Peyer's patch (tissue), 4 donors: ENCODE measurements around the gene MATR3. TPM values are rescaled to one million over a fixed set of nuclear protein-coding genes. Genes with fewer than 3 reads are reported as not detected.
"Not testable (repeated sequence)": the region's sequence is repeated elsewhere in the genome, so short reads cannot be mapped to it uniquely, and the experiment has no call there.

ENCODE experiments used
- DNase-seq, 3 donors: peaks; one replicate each; pipeline ENCODE4 v3.0.0-alpha.2; 2017 to 2019
- H3K27ac ChIP-seq, 4 donors: fragments of 200-600 bp; sonication (generic); one replicate each; pipeline ENCODE4 v1.5.1; 2016 to 2019
- H3K27me3 ChIP-seq, 2 donors: fragments of 200-600 bp; sonication (generic); one replicate each; pipeline ENCODE4 v1.5.1; 2019
- H3K36me3 ChIP-seq, 3 donors: fragments of 200-600 bp; sonication (generic); one replicate each; pipeline ENCODE4 v1.5.1; 2016 to 2019
- H3K4me1 ChIP-seq, 4 donors: fragments of 200-600 bp; sonication (generic); one replicate each; pipeline ENCODE4 v1.5.1; 2016 to 2019
- H3K4me3 ChIP-seq, 4 donors: fragments of 200-600 bp; sonication (generic); 1 replicate in 3 of 4; 2 replicates in 1 of 4; pipeline ENCODE4 v1.5.1; 2016 to 2019; ENCODE audit warnings: mild to moderate bottlenecking in 1 of 4
- H3K9me3 ChIP-seq, 4 donors: fragments of 200-600 bp; sonication (generic); one replicate each; pipeline ENCODE4 v1.5.1; 2016 to 2019; ENCODE audit warnings: mild to moderate bottlenecking in 1 of 4
- POLR2A ChIP-seq, 2 donors: fragments of 450-650 bp; IDR thresholded peaks; one replicate each; pipeline ENCODE4 v1.5.1; 2017; ENCODE audit warnings: antibody characterized with exemption in 2 of 2, mild to moderate bottlenecking in 2 of 2, moderate library complexity in 2 of 2
- total RNA-seq, 4 donors: library from RNA; depleted of rRNA; stranded (reverse); fragments of >200 nt; gene quantifications; one replicate each; pipeline ENCODE4 v1.1.0, GENCODE V29; 2016
- TF ChIP-seq, protein P1 (sequence below), 6 experiments: fragments of 450-650 bp in 4 of 6; fragments of 200-600 bp in 2 of 6; sonication (generic) in 1 of 6; IDR thresholded peaks; one replicate each; pipeline ENCODE4 v1.5.1; 2017 to 2019; ENCODE audit warnings: antibody characterized with exemption in 6 of 6, mild to moderate bottlenecking in 3 of 6, moderate library complexity in 1 of 6

Gene MATR3
- total RNA-seq, 4 donors from 2014 or later = 110 to 217 (median 120) TPM

DNA sequence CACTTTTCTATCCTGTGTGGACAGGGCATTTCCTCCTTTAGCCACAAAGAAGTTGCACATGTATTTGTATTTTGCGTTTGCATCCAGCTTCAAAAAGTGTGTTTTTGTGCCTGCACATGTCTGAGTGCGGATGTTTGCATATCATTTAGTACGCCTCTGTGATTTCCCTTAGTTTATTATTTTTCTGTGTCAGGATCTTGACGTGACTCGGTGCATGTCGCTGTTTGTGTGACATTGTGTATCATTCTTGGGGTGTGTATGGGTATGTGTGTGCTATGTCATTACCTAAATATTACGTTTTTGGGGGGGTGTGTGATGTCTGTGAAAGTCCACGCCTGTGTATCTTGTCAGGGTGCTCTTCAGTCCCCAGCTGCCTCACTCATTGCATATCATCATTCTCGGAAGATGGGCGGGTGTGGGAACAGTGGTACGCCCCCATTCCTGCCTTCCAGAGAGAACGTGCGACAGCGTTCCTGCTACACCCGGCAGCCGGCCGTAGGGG, 47.7 kb downstream of the MATR3 start:
- no peak for TF ChIP-seq POLR2A (IDR thresholded peaks at IDR 0.05)
- TF ChIP-seq, protein P1, sequence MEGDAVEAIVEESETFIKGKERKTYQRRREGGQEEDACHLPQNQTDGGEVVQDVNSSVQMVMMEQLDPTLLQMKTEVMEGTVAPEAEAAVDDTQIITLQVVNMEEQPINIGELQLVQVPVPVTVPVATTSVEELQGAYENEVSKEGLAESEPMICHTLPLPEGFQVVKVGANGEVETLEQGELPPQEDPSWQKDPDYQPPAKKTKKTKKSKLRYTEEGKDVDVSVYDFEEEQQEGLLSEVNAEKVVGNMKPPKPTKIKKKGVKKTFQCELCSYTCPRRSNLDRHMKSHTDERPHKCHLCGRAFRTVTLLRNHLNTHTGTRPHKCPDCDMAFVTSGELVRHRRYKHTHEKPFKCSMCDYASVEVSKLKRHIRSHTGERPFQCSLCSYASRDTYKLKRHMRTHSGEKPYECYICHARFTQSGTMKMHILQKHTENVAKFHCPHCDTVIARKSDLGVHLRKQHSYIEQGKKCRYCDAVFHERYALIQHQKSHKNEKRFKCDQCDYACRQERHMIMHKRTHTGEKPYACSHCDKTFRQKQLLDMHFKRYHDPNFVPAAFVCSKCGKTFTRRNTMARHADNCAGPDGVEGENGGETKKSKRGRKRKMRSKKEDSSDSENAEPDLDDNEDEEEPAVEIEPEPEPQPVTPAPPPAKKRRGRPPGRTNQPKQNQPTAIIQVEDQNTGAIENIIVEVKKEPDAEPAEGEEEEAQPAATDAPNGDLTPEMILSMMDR (IDR thresholded peaks at IDR 0.05) = no peak
- no peaks in the 10 kb centered on the region for H3K9me3 ChIP-seq
- H3K36me3 ChIP-seq = no peaks in the 10 kb centered on the region
- no peak for DNase-seq
- H3K27ac ChIP-seq = peak overlapping the region in 3 of 4 donors; percentile 94 to 98 (median 96)
- peaks cover 0 to 27% (median 10%) of the 10 kb centered on the region in 4 donors for H3K4me1 ChIP-seq
- H3K4me3 ChIP-seq = peak overlapping the region; percentile 66 to 89 (median 82)
- no peaks in the 10 kb centered on the region for H3K27me3 ChIP-seq

DNA sequence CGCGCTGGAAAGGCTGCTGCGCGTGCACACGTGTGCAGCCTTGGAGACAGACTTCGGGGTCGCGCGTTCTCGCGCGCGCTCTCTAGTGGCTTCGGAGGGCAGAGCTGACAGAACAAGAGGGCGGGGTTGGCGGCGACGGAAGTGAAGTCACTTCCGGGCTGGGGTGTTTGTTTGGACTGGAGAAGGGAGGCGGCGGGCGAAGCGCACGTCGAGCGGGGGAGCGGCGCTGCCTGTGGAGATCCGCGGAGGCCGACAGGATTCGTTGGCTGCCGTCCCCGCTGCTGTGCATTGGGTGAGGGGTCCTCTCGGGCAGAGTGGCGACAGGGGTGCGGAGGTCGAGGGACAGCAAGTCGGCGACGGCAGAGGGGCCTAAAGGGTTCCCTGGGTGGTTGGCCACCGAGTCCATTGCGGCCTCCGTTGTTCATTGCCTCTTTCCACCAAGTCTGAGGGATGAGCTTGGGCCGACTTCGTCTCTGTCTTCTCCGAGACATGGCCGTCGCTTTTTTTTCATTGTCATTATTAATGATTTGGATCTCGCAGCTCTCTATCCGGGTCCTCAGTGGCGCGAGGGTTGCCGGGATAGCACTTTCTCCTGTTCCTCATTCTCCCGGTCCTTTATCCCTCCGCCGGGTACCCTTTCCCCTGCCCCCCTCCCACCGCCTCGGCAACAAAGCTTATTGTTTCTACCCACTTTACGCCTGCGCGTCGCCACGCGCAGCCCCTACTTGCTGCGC, 48.3 kb downstream of the MATR3 start, which contains the start of gene PAIP2:
Gene PAIP2 (plus strand): TSS at position 166 of the 734 bp plus-strand sequence. CDS start 21,931 bp downstream, outside the sequence.
- H3K27ac ChIP-seq = peak within 1 kb of the TSS; percentile 94 to 99 (median 97)
- TF ChIP-seq, protein P1 (IDR thresholded peaks at IDR 0.05) = peak; percentile 42 to 92 (median 83)
- TF ChIP-seq POLR2A (IDR thresholded peaks at IDR 0.05) = peak; percentile 86 to 93
- H3K9me3 ChIP-seq = no peaks in the 10 kb centered on the region
- H3K27me3 ChIP-seq = no peaks in the 10 kb centered on the region
- peak; percentile 97 to 99 (median 97) for DNase-seq
- H3K4me1 ChIP-seq = peaks cover 0 to 27% (median 10%) of the 10 kb centered on the region in 4 donors
- no peaks in the 10 kb centered on the region for H3K36me3 ChIP-seq
- H3K4me3 ChIP-seq = peak within 1 kb of the TSS; percentile 66 to 89 (median 82)

DNA sequence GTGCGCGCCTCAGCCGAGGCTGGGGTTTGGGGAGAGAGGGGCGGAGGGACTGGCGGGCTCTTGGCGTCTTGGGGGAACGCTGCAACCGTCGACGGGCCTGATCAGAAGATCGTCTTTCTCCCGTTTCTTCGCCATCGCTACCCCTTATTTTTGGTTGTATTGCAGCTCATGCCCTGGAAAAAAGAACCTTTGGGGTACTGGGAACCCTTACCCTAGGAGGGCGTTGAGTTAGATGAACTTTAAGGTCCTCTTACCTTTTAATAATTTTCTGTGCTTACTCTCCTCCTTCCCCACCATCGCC, 48.8 kb downstream of the MATR3 start:
- Histone ChIP-seq H3K4me1 (peaks cover 0 to 27% (median 10%) of the 10 kb centered on the region in 4 donors), H3K27me3 (no peaks in the 10 kb centered on the region)
- DNase-seq = no peak

DNA sequence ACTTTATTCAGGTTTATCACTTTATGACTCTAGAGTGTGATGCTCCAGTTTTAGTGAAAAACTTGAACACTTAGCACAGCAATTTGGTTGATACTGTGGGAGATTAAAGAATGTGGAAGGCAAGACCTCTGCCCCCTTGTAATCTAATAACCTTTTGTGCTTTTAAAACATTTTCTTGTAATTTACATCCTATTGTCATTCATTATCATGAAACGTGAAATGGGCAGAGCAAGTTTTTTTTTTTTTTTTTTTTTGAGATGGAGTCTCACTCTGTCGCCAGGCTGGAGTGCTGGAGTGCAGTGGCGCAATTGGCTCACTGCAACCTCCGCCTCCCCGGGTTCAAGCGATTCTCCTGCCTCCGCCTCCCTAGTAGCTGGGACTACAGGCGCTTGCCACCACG, 49.9 kb downstream of the MATR3 start:
- Histone ChIP-seq H3K4me1 (peaks cover 0 to 36% (median 10%) of the 10 kb centered on the region in 4 donors), H3K27ac (no peak overlapping the region), H3K4me3 (peak overlapping the region in 2 of 4 donors; percentile 79 to 89)

More for the DNA sequence above, 48.8 kb downstream of the MATR3 start:
- H3K27ac ChIP-seq = peak overlapping the region; percentile 94 to 99 (median 97)
- no peaks in the 10 kb centered on the region for H3K9me3 ChIP-seq
- no peaks in the 10 kb centered on the region for H3K36me3 ChIP-seq
- peak overlapping the region; percentile 66 to 89 (median 82) for H3K4me3 ChIP-seq
- TF ChIP-seq, protein P1 (IDR thresholded peaks at IDR 0.05) = no peak
- TF ChIP-seq POLR2A (IDR thresholded peaks at IDR 0.05) = no peak

DNA sequence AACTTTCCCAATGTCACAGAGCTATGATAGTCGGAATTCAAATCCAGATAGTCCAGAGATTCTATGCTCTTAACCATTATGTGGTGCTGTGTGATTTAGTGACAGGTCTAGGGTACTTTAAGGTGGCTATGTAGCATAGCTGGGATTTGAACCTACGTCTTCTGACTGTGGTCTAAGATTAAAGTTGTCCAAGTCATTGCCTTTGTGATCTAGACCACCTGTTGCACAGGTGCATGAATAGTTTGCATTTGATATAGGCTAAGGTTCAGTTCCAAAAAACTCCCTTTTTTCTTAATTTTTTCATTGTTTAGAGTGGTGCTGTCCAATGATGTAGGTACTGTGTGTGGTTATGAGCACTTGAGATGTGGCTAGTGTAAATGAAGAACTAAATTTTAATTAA, 50.6 kb downstream of the MATR3 start:
- H3K27me3 ChIP-seq = no peaks in the 10 kb centered on the region
- TF ChIP-seq POLR2A (IDR thresholded peaks at IDR 0.05) = no peak
- TF ChIP-seq, protein P1 (IDR thresholded peaks at IDR 0.05) = no peak
- no peak for DNase-seq
- H3K36me3 ChIP-seq = no peaks in the 10 kb centered on the region
- no peaks in the 10 kb centered on the region for H3K9me3 ChIP-seq
- peaks cover 0 to 37% (median 10%) of the 10 kb centered on the region in 4 donors for H3K4me1 ChIP-seq
- H3K27ac ChIP-seq = no peak overlapping the region
- H3K4me3 ChIP-seq = no peak overlapping the region

More for the DNA sequence above, 49.9 kb downstream of the MATR3 start:
- Histone ChIP-seq H3K27me3 (no peaks in the 10 kb centered on the region), H3K9me3 (no peaks in the 10 kb centered on the region), H3K36me3 (no peaks in the 10 kb centered on the region)
- TF ChIP-seq, protein P1 (IDR thresholded peaks at IDR 0.05) = no peak
- no peak for TF ChIP-seq POLR2A (IDR thresholded peaks at IDR 0.05)
- no peak for DNase-seq

DNA sequence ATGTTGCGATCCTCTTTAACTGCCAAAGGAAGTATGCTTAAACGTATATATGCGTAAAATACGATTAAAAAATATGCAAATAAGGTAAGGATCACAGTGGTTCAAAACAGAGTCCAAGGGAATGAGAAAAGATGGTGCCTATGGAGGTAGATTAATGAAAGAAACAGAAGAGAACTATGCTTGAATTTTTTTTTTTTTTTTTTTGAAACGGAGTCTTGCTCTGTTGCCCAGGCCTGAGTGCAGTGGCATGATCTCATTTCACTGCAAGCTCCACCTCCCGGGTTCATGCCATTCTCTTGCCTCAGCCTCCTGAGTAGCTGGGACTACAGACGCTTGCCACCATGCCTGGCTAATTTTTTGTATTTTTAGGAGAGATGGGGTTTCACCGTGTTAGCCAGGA, 51.9 kb downstream of the MATR3 start:
- not testable (repeated sequence) for H3K9me3 ChIP-seq, DNase-seq, H3K36me3 ChIP-seq, H3K27me3 ChIP-seq, H3K27ac ChIP-seq, H3K4me3 ChIP-seq
- H3K4me1 ChIP-seq = peaks cover 0 to 37% (median 10%) of the 10 kb centered on the region in 4 donors

DNA sequence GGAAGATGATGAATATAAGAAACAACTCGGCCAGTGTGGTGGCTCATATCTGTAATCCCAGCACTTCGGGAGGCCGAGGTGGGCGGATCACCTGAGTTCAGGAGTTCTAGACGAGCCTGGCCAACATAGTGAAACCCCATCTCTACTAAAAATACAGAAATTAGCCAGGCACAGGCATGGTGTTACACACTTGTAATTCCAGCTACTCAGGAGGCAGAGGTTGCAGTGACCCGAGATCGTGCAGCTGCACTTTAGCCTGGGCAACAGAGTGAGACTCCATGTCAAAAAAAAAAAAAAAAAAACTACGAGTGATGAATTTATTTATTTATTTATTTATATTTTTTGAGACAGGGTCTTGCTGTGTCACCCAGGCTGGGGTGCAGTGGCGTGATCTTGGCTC, 54.3 kb downstream of the MATR3 start:
- peaks cover 0 to 33% (median 7%) of the 10 kb centered on the region in 4 donors for H3K4me1 ChIP-seq
- H3K36me3 ChIP-seq, H3K27ac ChIP-seq, DNase-seq, H3K4me3 ChIP-seq, H3K27me3 ChIP-seq, H3K9me3 ChIP-seq: not testable (repeated sequence)
